ENCODE measurements around the gene SH3RF3.

SH3RF3 gene

DNA sequence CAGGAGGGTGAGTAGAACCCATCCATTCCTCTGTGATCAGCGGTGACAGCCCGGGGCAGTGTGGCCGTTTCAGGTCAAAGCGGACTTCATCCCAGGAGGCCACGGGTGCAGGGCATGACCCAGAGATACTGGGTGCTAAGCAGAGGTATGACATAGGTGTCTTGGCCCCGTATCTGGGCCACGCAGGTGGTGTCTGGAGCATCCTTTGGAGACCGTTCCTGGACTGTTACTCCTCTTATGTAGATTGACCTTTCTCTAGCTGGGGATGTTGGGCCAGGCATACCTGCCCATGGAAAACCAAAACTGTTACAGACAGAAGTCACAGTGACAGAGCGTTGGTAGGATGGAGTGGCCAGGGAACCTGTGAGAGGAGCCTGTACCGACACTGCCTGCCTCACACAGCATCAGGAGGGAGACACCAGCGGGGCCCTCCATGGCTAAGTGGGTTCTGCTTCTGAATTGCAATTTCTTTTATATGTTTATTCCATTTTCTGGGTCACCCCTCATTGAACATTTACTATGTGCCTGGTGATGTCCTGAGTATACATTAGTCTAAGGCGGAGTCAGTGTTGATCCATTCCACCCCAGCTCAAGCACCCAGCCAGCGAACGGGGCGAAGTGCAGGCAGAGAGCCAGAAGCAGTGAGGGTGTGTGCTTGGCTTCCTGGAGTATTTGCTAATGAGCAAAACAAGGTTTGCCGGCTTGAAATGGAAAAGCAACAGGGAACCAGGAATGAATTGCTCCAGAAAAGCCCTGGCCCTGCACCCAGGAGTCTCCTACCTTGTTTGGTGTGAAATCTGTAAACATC, 141.7 kb downstream of the SH3RF3 start:
- H3K4me3 ChIP-seq (ENCODE audit: low read depth, low read length): no peak overlapping the region
- POLR2A ChIA-PET: no interaction called here
- TF ChIP-seq, protein P1, sequence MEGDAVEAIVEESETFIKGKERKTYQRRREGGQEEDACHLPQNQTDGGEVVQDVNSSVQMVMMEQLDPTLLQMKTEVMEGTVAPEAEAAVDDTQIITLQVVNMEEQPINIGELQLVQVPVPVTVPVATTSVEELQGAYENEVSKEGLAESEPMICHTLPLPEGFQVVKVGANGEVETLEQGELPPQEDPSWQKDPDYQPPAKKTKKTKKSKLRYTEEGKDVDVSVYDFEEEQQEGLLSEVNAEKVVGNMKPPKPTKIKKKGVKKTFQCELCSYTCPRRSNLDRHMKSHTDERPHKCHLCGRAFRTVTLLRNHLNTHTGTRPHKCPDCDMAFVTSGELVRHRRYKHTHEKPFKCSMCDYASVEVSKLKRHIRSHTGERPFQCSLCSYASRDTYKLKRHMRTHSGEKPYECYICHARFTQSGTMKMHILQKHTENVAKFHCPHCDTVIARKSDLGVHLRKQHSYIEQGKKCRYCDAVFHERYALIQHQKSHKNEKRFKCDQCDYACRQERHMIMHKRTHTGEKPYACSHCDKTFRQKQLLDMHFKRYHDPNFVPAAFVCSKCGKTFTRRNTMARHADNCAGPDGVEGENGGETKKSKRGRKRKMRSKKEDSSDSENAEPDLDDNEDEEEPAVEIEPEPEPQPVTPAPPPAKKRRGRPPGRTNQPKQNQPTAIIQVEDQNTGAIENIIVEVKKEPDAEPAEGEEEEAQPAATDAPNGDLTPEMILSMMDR (IDR thresholded peaks at IDR 0.05; ENCODE audit: insufficient read depth, low read length, missing control alignments): no peak
- CTCF ChIA-PET: no interaction called here
- no peak for DNase-seq (ENCODE audit: low read depth, low spot score)

DNA sequence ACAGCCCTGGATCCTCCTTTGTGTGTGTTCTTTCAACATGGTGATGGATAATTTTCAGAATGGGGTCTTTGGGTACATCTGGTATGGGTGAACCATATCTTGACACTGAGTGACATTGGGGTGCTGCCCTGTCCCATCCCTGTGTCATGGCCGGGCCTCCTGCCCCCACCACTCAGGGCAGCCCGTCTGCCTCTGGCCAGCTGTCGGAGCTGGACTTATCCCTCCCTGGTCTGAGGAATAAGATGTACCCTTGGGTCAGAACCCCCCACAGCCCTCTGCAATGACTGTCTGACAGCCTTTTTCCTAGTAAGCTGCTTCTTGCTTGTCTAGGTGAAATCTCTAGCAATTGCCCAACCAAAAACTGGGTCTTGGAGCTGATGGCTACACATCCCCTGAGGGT, 142.9 kb downstream of the SH3RF3 start:
- TF ChIP-seq, protein P1 (IDR thresholded peaks at IDR 0.05; ENCODE audit: insufficient read depth, low read length, missing control alignments): no peak
- DNase-seq (ENCODE audit: low read depth, low spot score): no peak
- ChIA-PET CTCF (interaction anchor here (0.7 to 1.5 kb wide), 3 partner anchors 9 to 145 kb away, joined by 3 to 4 read pairs (median 3); no protein-coding TSS in a partner anchor), POLR2A (no interaction called here)
- H3K4me3 ChIP-seq (ENCODE audit: low read depth, low read length): no peak overlapping the region

DNA sequence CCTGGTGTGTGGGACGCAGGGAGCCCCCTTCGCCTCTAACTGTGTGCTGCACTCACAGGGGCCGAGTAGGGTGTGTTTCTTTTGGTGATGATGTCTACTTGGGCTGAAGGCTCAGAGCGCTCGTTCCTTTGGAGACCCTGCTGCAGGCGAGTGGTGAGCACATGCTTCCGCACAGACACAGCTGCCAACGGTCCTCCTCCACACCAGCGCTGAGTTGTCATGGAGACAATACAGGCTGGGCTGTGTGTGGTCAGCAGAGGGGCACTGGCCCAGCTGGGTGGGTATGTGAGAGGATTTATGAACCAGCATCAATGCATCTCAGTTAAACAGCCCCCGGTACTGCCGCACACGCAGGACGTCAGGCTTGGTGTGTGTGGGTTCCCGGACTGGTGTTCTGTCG, 143.5 kb downstream of the SH3RF3 start:
- POLR2A ChIA-PET: no interaction called here
- CTCF ChIA-PET: interaction anchor here (1.0 to 1.5 kb wide), 3 partner anchors 9 to 145 kb away, joined by 3 to 4 read pairs (median 3); no protein-coding TSS in a partner anchor
- no peak for DNase-seq (ENCODE audit: low read depth, low spot score)
- H3K4me3 ChIP-seq (ENCODE audit: low read depth, low read length): no peak overlapping the region
- TF ChIP-seq, protein P1 (IDR thresholded peaks at IDR 0.05; ENCODE audit: insufficient read depth, low read length, missing control alignments): no peak

DNA sequence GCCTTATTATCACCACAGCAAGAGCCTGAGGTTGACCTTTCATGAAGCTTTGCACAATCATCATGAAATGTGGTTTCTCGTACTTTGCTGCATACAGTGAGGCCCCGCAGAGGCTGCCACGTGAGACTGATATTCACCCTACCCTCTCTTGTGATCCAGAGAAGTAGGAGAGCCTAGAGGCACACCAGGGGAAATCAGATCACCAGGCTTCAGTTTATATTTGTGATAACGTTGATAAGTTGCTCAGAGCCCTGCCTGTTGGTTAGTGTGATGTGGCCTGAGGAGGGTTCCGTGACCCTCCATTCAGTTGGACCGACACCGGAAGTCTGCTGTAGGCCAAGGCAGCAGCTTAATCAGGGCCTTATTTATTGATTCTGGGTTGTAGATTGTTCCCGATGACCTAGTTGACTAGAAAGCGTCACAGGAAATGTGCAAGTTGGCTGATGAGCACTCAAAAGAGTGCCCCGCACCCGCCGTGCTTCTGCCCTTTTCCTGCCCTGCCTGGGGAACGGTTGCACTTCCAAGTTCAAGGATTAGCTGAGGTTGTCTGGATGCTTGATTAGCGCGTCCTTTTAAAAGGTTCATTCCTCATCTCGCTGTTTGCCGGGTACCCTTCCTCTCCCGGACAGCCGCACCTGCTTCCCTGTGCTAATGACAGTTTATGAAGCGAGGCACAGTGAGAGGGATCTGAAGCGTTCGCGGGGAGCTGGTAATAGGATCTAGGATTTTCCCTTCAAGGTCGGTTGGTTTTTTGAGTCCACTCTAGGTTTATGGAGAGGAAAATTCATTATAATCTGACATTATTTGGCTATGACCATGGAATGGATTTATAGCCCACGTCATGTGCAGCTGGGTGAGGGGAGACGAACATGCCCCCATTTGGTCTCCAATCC, 146.4 kb downstream of the SH3RF3 start:
- ChIA-PET CTCF (interaction anchor here (1.0 to 1.2 kb wide), 2 partner anchors 12 to 14 kb away, joined by 4 to 5 read pairs; no protein-coding TSS in a partner anchor), POLR2A (no interaction called here)
- TF ChIP-seq, protein P1 (IDR thresholded peaks at IDR 0.05; ENCODE audit: insufficient read depth, low read length, missing control alignments): no peak
- no peak overlapping the region for H3K4me3 ChIP-seq (ENCODE audit: low read depth, low read length)
- no peak for DNase-seq (ENCODE audit: low read depth, low spot score)

DNA sequence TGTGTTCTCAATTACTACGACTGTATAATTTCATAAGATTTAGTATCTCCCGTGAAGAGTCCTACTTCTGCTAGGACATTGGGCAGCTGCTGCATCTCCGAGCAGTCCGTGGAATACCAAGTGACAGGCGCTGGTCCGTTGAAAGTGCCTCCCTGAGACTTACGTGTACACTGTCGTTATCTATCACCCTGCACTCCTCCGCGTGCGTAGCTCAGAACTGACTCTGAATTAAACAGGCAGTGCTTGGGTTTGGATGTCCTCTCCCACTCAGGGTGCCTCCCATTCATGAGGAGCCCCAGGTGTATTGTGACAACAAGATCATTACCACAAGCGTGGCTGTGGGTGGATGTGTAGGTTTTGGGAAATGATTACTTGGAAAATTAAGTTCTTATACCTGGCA, 148.4 kb downstream of the SH3RF3 start:
- POLR2A ChIA-PET: no interaction called here
- CTCF ChIA-PET: no interaction called here
- TF ChIP-seq, protein P1 (IDR thresholded peaks at IDR 0.05; ENCODE audit: insufficient read depth, low read length, missing control alignments): no peak
- H3K4me3 ChIP-seq (ENCODE audit: low read depth, low read length): no peak overlapping the region
- DNase-seq (ENCODE audit: low read depth, low spot score): no peak

All from AG04449 (cell line).